GM18526 (cell line): ENCODE data around the gene EGLN1.

Experiments used
- POLR2A ChIP-seq: IDR thresholded peaks from 3 replicates; pipeline ENCODE4 v1.6.1; 2011; ENCODE audit not compliant: insufficient read length; ENCODE audit errors: extremely low read depth

Gene EGLN1

GRCh38 chr1:231332761-231333160 is 89.3 kb downstream of the EGLN1 start:
- TF ChIP-seq POLR2A: no peak

GRCh38 chr1:231329483-231329882 is 92.6 kb downstream of the EGLN1 start:
- no peak for TF ChIP-seq POLR2A

GRCh38 chr1:231327617-231328016 is 94.5 kb downstream of the EGLN1 start:
- no peak for TF ChIP-seq POLR2A

GRCh38 chr1:231326248-231326647 is 95.8 kb downstream of the EGLN1 start:
- no peak for TF ChIP-seq POLR2A

GRCh38 chr1:231324660-231325059 is 97.4 kb downstream of the EGLN1 start:
- TF ChIP-seq POLR2A: no peak

DNA sequence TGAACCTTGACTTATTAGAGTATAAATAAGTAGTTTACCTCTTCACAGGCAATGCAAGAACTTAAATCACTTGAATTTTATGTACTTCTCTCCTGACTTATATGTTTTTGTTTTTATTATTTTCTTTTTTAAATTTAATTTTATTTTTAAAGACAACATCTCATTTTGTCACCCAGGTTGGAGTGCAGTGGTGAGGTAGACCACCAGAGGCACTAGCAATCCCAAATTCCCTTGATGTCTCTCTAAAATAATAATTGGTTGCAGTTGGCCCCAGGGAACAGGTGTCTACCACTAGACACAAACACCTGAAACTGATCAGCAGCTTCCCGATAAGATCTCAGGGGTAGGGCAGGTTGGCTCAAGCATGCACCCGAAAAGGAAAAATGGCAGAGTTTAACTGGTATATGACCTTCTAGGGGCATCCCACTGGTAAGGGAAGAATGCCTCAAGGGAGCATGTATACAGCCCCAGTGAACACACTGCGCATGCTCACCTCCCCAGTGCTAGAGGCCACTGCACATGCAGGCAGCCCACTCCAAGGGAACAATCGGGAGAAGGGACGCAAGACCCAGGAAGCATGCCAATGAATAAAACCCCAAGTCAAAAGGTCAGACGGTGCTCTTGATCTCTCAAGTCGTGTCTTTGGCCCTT is 99.1 kb downstream of the EGLN1 start:
- TF ChIP-seq POLR2A: no peak

GRCh38 chr1:231319080-231319479 is 103.0 kb downstream of the EGLN1 start:
- TF ChIP-seq POLR2A: no peak

- TF ChIP-seq POLR2A: no peak
These were observed 103.5 kb downstream of the EGLN1 start for GRCh38 chr1:231318568-231318967.

DNA sequence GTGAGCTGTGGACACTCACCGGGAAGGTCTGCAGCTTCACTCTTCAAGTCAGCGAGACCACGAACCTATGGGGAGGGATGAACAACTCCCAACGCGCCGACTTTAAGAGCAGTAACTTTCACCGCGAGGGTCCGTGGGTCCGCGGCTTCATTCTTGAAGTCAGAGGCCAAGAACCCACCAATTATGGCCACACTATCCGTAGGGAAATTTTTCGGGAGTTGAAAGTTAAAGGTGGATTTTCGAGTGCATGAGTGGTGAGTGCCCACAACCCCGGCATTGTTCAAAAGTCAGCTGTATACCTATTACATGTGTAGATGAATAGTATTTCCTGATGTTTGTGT is 104.1 kb downstream of the EGLN1 start:
- TF ChIP-seq POLR2A: no peak

- no peak for TF ChIP-seq POLR2A
These were observed 104.6 kb downstream of the EGLN1 start for GRCh38 chr1:231317306-231318014.

DNA sequence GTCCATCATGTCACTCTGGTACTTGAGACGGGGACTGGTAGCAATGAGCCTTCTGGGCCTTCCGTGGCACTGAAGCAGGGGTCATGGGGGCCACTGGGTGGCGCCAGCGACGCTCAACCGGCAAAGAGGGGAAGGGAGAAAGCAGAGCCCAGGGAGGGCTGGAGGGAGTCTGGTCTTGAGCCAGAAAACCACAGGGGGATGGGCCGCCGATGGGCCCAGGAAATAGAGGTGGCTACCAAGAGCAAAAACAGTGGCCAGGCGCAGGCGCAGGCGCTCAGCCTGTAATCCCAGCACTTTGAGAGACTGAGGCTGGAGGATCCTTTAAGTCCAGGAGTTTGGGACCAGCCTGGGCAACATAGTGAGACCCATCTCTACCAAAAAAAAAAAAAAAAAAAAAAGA is 106.2 kb downstream of the EGLN1 start:
- no peak for TF ChIP-seq POLR2A
